ENCODE measurements around the gene HMMR. TPM values are rescaled to one million over a fixed set of nuclear protein-coding genes. Genes with fewer than 3 reads are reported as not detected.
A peak's percentile ranks its signal among the peaks of the same experiment; 100 is the strongest.

HMMR gene
- total and polyA plus RNA-seq, 9 of the 15 experiments (the other 6 are each of a cell fraction or from before 2014, with no cell fraction given) = 74.9 to 133 (median 90.8) TPM

- no peak overlapping the region for H3K4me3 ChIP-seq
- no peaks in the 10 kb centered on the region for H3K4me1 ChIP-seq (replicated peaks in 1 of 2; ENCODE audit: control insufficient read depth in 2 of 2, insufficient read depth in 2 of 2, low read length in 2 of 2)
- peaks cover 92% of the 10 kb centered on the region for H3K36me3 ChIP-seq (ENCODE audit: control insufficient read depth, insufficient read depth, low read length)
- CTCF ChIA-PET (ENCODE audit: low intra/inter-chr PET ratio) = no interaction called here
- POLR2A ChIA-PET = interaction anchor here (4.2 kb wide), 1 partner anchor 13 kb away, joined by 30 read pairs; the partner anchor contains the start of genes HMMR and NUDCD2
- H2AFZ ChIP-seq (ENCODE audit: low read depth, low read length) = no peak overlapping the region
- no peaks in the 10 kb centered on the region for H4K20me1 ChIP-seq (replicated peaks; ENCODE audit: control insufficient read depth, insufficient read depth, low read length)
- no peak overlapping the region for H3K27ac ChIP-seq (ENCODE audit: extremely low read depth, low read depth, low read length)
- 84% methylated on average over 3 of the region's 3 CpGs for WGBS (ENCODE audit: insufficient coverage, low coverage, missing lambda C conversion rate)
- ATAC-seq (0 out of 3 replicates have a peak, but pooled peaks have one; percentile 49), DNase-seq (ENCODE audit: extremely low read depth in 1 of 4, low spot score in 3 of 4) (no peak), FAIRE-seq (no peak)
- H3K9ac ChIP-seq (ENCODE audit: insufficient read depth in 1 of 2, low read depth in 2 of 2, low read length in 2 of 2) = no peak overlapping the region
- TF ChIP-seq ELF1 (tag; IDR thresholded peaks at IDR 0.05) = no peak
- TF ChIP-seq MLX (CRISPR knock-in tag; conservative IDR thresholded peaks at IDR 0.05) = no peak
- no peak for TF ChIP-seq RFX5 (IDR thresholded peaks at IDR 0.05; ENCODE audit: low read depth, low read length)
- TF ChIP-seq ZNF282 (CRISPR knock-in tag; IDR thresholded peaks at IDR 0.05) = no peak
- H3K27me3 ChIP-seq (ENCODE audit: control insufficient read depth in 2 of 2, insufficient read depth in 2 of 2, low read length in 2 of 2) = no peaks in the 10 kb centered on the region
- intact Hi-C loops (cut with micrococcal nuclease) = no loop called here
- in situ Hi-C loops (cut with MboI) = no loop called here
- no peaks in the 10 kb centered on the region for H3K79me2 ChIP-seq (ENCODE audit: control insufficient read depth, insufficient read depth, low read length)
- no peaks in the 10 kb centered on the region for H3K9me1 ChIP-seq (ENCODE audit: control insufficient read depth, insufficient read depth, low read length)
- no peaks in the 10 kb centered on the region for H3K9me3 ChIP-seq (replicated peaks; ENCODE audit: control insufficient read depth, insufficient read depth, low read depth, low read length)
- H3K4me2 ChIP-seq (ENCODE audit: insufficient read depth, low read length) = no peak overlapping the region
- no TSS peak for BruUV-seq (replicated peaks)
Observed at GRCh38 chr5:163473635-163474243, 13.3 kb downstream of the HMMR start.

- ATAC-seq (no peak), DNase-seq (ENCODE audit: extremely low read depth in 1 of 4, low spot score in 3 of 4) (no peak), FAIRE-seq (no peak)
- intact Hi-C loops (cut with micrococcal nuclease) = no loop called here
- no peak overlapping the region for H2AFZ ChIP-seq (ENCODE audit: low read depth, low read length)
- no peak overlapping the region for H3K4me2 ChIP-seq (ENCODE audit: insufficient read depth, low read length)
- no peaks in the 10 kb centered on the region for H3K4me1 ChIP-seq (replicated peaks in 1 of 2; ENCODE audit: control insufficient read depth in 2 of 2, insufficient read depth in 2 of 2, low read length in 2 of 2)
- peaks cover 93% of the 10 kb centered on the region for H3K36me3 ChIP-seq (ENCODE audit: control insufficient read depth, insufficient read depth, low read length)
- no peak overlapping the region for H3K4me3 ChIP-seq
- H3K9me1 ChIP-seq (ENCODE audit: control insufficient read depth, insufficient read depth, low read length) = no peaks in the 10 kb centered on the region
- no peaks in the 10 kb centered on the region for H3K27me3 ChIP-seq (ENCODE audit: control insufficient read depth in 2 of 2, insufficient read depth in 2 of 2, low read length in 2 of 2)
- no peaks in the 10 kb centered on the region for H3K79me2 ChIP-seq (ENCODE audit: control insufficient read depth, insufficient read depth, low read length)
- ChIA-PET CTCF (ENCODE audit: low intra/inter-chr PET ratio) (no interaction called here), POLR2A (interaction anchor here (0.8 to 4.2 kb wide), 2 partner anchors 14 to 27 kb away, joined by 4 to 30 read pairs; partner anchors contain the start of genes HMMR and NUDCD2)
- no peak overlapping the region for H3K9ac ChIP-seq (ENCODE audit: insufficient read depth in 1 of 2, low read depth in 2 of 2, low read length in 2 of 2)
- in situ Hi-C loops (cut with MboI) = no loop called here
- no peaks in the 10 kb centered on the region for H3K9me3 ChIP-seq (replicated peaks; ENCODE audit: control insufficient read depth, insufficient read depth, low read depth, low read length)
- H3K27ac ChIP-seq (ENCODE audit: extremely low read depth, low read depth, low read length) = no peak overlapping the region
- H4K20me1 ChIP-seq (replicated peaks; ENCODE audit: control insufficient read depth, insufficient read depth, low read length) = no peaks in the 10 kb centered on the region
- no TSS peak for BruUV-seq (replicated peaks)
- 88% methylated on average over 2 of the region's 2 CpGs for WGBS (ENCODE audit: insufficient coverage, low coverage, missing lambda C conversion rate)
- TF ChIP-seq ZBTB34 (CRISPR knock-in tag; IDR thresholded peaks at IDR 0.05) (no peak), ZNF436 (CRISPR knock-in tag; IDR thresholded peaks at IDR 0.05) (no peak), CEBPZ (IDR thresholded peaks at IDR 0.05; ENCODE audit: borderline replicate concordance, low read depth, low read length) (no peak)
Observed at GRCh38 chr5:163475411-163475810, 15.0 kb downstream of the HMMR start.

Measured in K562 (cell line).